Measurements from ENCODE around the gene ACOT9. TPM values are rescaled to one million over a fixed set of nuclear protein-coding genes. Genes with fewer than 3 reads are reported as not detected.

ACOT9 gene
- total and polyA plus RNA-seq, 2 experiments from 2014 or later = 28.5 to 34.3 TPM

DNA sequence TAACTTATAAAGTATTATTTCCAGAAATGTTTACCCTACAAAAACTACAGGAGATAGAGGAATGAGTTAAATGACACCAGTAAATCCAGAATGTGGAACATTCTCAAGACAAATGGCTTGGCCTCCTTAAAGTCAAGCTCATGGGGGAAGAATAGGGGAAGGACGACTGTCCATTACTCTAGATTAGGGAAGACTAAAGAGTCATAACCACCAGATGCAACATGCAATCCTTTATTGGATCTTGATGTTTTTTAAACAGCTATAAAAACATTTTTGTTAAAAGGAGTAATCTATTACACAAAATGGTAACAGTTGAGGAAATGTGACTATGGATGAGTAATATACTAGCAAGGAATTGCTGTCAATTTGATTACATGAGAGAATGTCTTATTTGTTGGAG, 11.1 kb downstream of the ACOT9 start (continued):
- no peak for TF ChIP-seq EZH2phosphoT487 (IDR thresholded peaks at IDR 0.05; ENCODE audit: unreplicated experiment)

DNA sequence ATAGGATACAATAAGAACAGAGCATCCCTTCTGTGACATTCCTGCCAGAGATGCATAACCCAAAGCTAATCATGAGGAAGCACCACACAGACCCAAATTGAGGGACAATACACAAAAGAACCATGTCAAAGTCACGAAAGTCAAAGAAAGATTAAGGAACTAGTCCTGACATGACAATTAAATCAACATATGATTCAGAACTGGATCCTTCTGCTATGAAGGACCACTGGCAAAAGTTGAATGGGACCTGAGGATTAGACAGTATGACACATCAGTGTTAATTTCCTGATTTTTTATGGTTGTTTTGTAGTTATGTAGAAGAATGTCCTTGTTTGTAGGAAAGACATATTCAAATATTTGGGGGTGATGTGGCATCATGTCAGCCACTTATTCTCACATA, 13.9 kb downstream of the ACOT9 start:
- Mint-ChIP-seq H3K4me3 (no peak overlapping the region), H3K9me3 (no peaks in the 10 kb centered on the region; the same call in 2 of the 3 replicates), H3K27me3 (ENCODE audit: insufficient read depth, low read depth, poor library complexity) (peaks cover 1% of the 10 kb centered on the region), H3K36me3 (ENCODE audit: low read depth) (peaks cover 38% of the 10 kb centered on the region), H3K27ac (no peak overlapping the region), H3K4me1 (peaks cover 4% of the 10 kb centered on the region)
- Histone ChIP-seq H3K4me3 (no peak overlapping the region), H4K20me1 (replicated peaks; ENCODE audit: insufficient read depth) (no peaks in the 10 kb centered on the region), H3F3A (replicated peaks; ENCODE audit: low read depth) (no peaks in the 10 kb centered on the region), H3K4me1 (ENCODE audit: insufficient read depth) (peaks cover 4% of the 10 kb centered on the region; the same call in 1 of the 2 replicates), H3K36me3 (ENCODE audit: insufficient read depth) (no peaks in the 10 kb centered on the region), H3K9me2 (ENCODE audit: insufficient read depth) (no peaks in the 10 kb centered on the region), H3K27me3 (ENCODE audit: insufficient read depth) (no peaks in the 10 kb centered on the region), H3K79me2 (replicated peaks; ENCODE audit: insufficient read depth) (no peaks in the 10 kb centered on the region), H3K4me2 (no peak overlapping the region), H3K27ac (ENCODE audit: low read depth) (no peak overlapping the region), H2AFZ (no peak overlapping the region)
- DNase-seq (ENCODE audit: low spot score) = no peak
- no peak for ATAC-seq
- TF ChIP-seq ZNF331 (CRISPR knock-in tag; IDR thresholded peaks at IDR 0.05; ENCODE audit: low read depth) (no peak), REST (IDR thresholded peaks at IDR 0.05; ENCODE audit: unreplicated experiment) (no peak), EZH2phosphoT487 (IDR thresholded peaks at IDR 0.05; ENCODE audit: unreplicated experiment) (no peak), NANOG (IDR thresholded peaks at IDR 0.05; ENCODE audit: borderline replicate concordance) (no peak), EZH2 (IDR thresholded peaks at IDR 0.05; ENCODE audit: low read depth, unreplicated experiment) (no peak), POLR2AphosphoS5 (IDR thresholded peaks at IDR 0.05; ENCODE audit: low read depth) (no peak), ZNF462 (CRISPR knock-in tag; IDR thresholded peaks at IDR 0.05) (no peak), CREB1 (CRISPR knock-in tag; IDR thresholded peaks at IDR 0.05; ENCODE audit: low read depth) (no peak), CTCF (conservative IDR thresholded peaks at IDR 0.05; ENCODE audit: low read depth in 2 of 2) (no peak), JUNB (IDR thresholded peaks at IDR 0.05; ENCODE audit: unreplicated experiment) (no peak), STAT1 (IDR thresholded peaks at IDR 0.05; ENCODE audit: unreplicated experiment) (no peak), ZNF114 (CRISPR knock-in tag; IDR thresholded peaks at IDR 0.05) (no peak)
- TF ChIP-seq, protein P1, sequence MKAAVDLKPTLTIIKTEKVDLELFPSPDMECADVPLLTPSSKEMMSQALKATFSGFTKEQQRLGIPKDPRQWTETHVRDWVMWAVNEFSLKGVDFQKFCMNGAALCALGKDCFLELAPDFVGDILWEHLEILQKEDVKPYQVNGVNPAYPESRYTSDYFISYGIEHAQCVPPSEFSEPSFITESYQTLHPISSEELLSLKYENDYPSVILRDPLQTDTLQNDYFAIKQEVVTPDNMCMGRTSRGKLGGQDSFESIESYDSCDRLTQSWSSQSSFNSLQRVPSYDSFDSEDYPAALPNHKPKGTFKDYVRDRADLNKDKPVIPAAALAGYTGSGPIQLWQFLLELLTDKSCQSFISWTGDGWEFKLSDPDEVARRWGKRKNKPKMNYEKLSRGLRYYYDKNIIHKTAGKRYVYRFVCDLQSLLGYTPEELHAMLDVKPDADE (IDR thresholded peaks at IDR 0.05) = no peak
